Kidney (tissue), 14 donors: ENCODE measurements around the gene C10orf67. TPM values are rescaled to one million over a fixed set of nuclear protein-coding genes. Genes with fewer than 3 reads are reported as not detected.
"Not testable (repeated sequence)": the region's sequence is repeated elsewhere in the genome, so short reads cannot be mapped to it uniquely, and the experiment has no call there.

ENCODE experiments used
- DNase-seq, 5 donors: peaks; one replicate each; pipeline ENCODE4 v3.0.0-alpha.2; 2013 to 2020
- FAIRE-seq: peaks from 2 replicates; lab custom pipeline; 2012; peaks lifted over from hg19 to GRCh38; lab: Jason Lieb, UNC
- H3K27ac ChIP-seq, 2 donors: one replicate each; pipeline ENCODE4 v1.7.0; 2013; ENCODE audit warnings: low read depth in 2 of 2, low read length in 2 of 2, inconsistent platforms in 1 of 2
- H3K27me3 ChIP-seq: one replicate; pipeline ENCODE4 v1.7.1; 2013; ENCODE audit warnings: low read length, inconsistent platforms; ENCODE audit not compliant: control insufficient read depth, insufficient read depth
- H3K36me3 ChIP-seq, 3 donors: one replicate each; pipeline versions ENCODE4 v1.7.0 to v1.7.1; 2013; ENCODE audit warnings: low read length in 3 of 3, control low read depth in 1 of 3, inconsistent platforms in 1 of 3; ENCODE audit not compliant: insufficient read depth in 3 of 3, control insufficient read depth in 2 of 3
- H3K4me1 ChIP-seq, 3 donors: one replicate each; pipeline versions ENCODE4 v1.7.0 to v1.7.1; 2013; ENCODE audit warnings: low read length in 3 of 3, inconsistent platforms in 1 of 3, low read depth in 1 of 3; ENCODE audit not compliant: control insufficient read depth in 2 of 3, insufficient read depth in 2 of 3
- H3K4me3 ChIP-seq, 3 donors: one replicate each; pipeline versions ENCODE4 v1.7.0 to v1.8.1; 2013; ENCODE audit warnings: low read length in 3 of 3, control low read depth in 1 of 3, inconsistent platforms in 1 of 3
- H3K9ac ChIP-seq, 3 donors: one replicate each; pipeline versions ENCODE4 v1.7.0 to v1.7.1; 2013; ENCODE audit warnings: low read length in 3 of 3, control low read depth in 1 of 3, inconsistent platforms in 1 of 3
- H3K9me3 ChIP-seq, 3 donors: one replicate each; pipeline versions ENCODE4 v1.7.0 to v1.7.1; 2013; ENCODE audit warnings: low read length in 3 of 3, control low read depth in 1 of 3, inconsistent platforms in 1 of 3; ENCODE audit not compliant: control insufficient read depth in 2 of 3, insufficient read depth in 1 of 3
- intact Hi-C: fragments of 100-400 bp; cut with DNase I; formaldehyde crosslinking; loops from one replicate; pipeline ENCODE4 v1.11.1; 2022
- polyA plus RNA-seq: library from polyadenylated mRNA; stranded (reverse); fragments of 350-450 nt; fragmentation: Illumina TruSeq; extraction: RNeasy Lipid Tissue Mini Kit (QIAGEN cat#74804); gene quantifications from one replicate; pipeline ENCODE4 v1.2.3, GENCODE V29; 2014; ENCODE audit warnings: low read depth, low replicate concordance; ENCODE audit not compliant: insufficient read depth
- total RNA-seq: library from RNA; stranded (reverse); fragmentation: NEBNext Ultra II Directional; extraction: Animal tissue kit (Norgen Biotek cat#: 25700); gene quantifications from one replicate; pipeline ENCODE4 v1.2.1, GENCODE V29; 2021
- TF ChIP-seq, protein P1 (sequence below): IDR thresholded peaks from 3 replicates; pipeline ENCODE4 v1.5.1; 2012; ENCODE audit warnings: mild to moderate bottlenecking, moderate library complexity, borderline replicate concordance; ENCODE audit not compliant: insufficient read depth; ENCODE audit errors: extremely low read depth
- donor health status: control.
- donor health status: control.
- donor health status: control.
- donor health status: control.
- donor health status: control.
- donor health status: DM: yes; HTN: yes; CAD: no.
- donor health status: Normal renal cell carcinoma (clear cell type).

Gene C10orf67
- total and polyA plus RNA-seq, 2 donors from 2014 or later: 1.1 to 1.6 TPM

DNA sequence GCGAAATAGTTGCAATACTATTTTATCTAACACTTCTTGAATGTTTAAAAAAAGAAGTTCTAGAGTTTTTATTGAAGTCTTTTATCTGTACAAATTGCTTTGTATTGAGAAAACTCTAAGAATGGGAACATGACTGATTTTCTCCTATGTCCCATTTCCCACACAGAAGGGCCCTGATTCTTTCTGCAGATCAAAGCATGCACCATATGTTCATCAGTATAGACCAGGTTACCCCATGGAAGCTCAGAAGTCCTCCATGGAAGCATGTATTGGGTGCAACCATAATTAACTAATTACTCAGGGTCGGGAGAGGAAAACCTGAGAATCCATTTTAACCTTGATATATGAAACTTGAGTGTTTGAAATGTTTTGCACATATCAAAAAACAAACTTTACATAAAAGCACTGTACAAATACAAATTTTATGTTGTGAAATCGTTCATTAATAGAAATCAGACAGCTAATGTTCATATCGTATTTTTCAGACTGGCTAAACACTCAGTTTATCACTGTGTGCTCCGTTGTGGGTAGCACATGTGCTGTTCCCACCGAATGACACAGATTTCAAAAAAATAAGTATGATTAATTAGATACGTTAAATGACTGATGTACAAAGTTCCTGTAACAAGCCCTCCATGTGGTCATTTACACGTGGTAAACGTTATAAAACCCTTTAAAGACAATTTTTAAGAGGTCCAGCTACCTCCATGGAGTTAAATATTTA lies 81.0 kb downstream of the C10orf67 start:
- DNase-seq (no peak), FAIRE-seq (no peak)
- H3K9ac ChIP-seq: no peak overlapping the region
- TF ChIP-seq, protein P1, sequence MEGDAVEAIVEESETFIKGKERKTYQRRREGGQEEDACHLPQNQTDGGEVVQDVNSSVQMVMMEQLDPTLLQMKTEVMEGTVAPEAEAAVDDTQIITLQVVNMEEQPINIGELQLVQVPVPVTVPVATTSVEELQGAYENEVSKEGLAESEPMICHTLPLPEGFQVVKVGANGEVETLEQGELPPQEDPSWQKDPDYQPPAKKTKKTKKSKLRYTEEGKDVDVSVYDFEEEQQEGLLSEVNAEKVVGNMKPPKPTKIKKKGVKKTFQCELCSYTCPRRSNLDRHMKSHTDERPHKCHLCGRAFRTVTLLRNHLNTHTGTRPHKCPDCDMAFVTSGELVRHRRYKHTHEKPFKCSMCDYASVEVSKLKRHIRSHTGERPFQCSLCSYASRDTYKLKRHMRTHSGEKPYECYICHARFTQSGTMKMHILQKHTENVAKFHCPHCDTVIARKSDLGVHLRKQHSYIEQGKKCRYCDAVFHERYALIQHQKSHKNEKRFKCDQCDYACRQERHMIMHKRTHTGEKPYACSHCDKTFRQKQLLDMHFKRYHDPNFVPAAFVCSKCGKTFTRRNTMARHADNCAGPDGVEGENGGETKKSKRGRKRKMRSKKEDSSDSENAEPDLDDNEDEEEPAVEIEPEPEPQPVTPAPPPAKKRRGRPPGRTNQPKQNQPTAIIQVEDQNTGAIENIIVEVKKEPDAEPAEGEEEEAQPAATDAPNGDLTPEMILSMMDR: no peak
- H3K4me1 ChIP-seq: no peaks in the 10 kb centered on the region
- no peak overlapping the region for H3K4me3 ChIP-seq
- peaks cover 0 to 3% (median 0%) of the 10 kb centered on the region in 3 donors for H3K36me3 ChIP-seq
- no peaks in the 10 kb centered on the region for H3K9me3 ChIP-seq
- intact Hi-C loops: no loop called here
- no peak overlapping the region for H3K27ac ChIP-seq
- H3K27me3 ChIP-seq: no peaks in the 10 kb centered on the region

DNA sequence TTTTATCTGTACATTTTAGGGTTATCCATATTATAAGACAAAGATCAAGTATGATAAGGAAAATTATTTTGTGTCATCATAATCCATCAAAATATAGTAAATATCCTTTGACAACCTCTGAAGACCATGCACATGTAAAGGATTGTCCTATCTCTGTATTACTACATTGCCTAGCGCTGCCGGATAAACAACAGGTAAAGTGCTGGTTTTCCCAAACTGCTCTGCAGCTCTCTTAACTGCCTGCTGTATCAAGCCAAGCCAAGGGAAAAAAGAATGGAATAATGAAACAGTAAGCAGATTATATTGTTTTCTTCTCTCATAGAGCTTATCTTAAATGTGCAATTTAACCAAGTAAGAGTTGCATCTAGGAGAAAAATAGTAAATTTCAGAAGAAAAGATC lies 81.7 kb downstream of the C10orf67 start:
- H3K9me3 ChIP-seq: no peaks in the 10 kb centered on the region
- intact Hi-C loops: no loop called here
- H3K4me1 ChIP-seq: no peaks in the 10 kb centered on the region
- no peak overlapping the region for H3K9ac ChIP-seq
- H3K4me3 ChIP-seq: no peak overlapping the region
- H3K36me3 ChIP-seq: peaks cover 0 to 3% (median 0%) of the 10 kb centered on the region in 3 donors
- H3K27ac ChIP-seq: no peak overlapping the region
- no peaks in the 10 kb centered on the region for H3K27me3 ChIP-seq
- no peak for DNase-seq
- TF ChIP-seq, protein P1: no peak
- no peak for FAIRE-seq

DNA sequence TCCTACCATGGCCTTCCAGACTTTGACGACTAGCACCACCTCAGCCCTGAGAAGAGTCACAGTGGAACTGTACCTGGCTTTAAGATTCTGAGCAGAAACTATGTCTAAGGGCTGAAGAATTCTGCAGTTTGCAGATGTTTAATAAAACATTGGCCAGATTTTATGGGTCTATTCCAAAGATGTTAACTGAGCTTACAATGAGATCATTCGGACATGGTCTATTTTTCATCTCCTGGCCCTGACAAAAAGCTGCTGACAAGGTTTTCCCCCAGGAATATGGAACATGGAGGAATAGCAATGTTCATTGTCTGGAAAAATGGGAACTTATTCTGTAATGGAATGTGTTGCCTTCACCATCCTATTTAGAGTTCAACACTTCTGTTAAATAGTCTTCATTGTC lies 86.1 kb downstream of the C10orf67 start:
- intact Hi-C loops: no loop called here
- H3K9me3 ChIP-seq: no peaks in the 10 kb centered on the region
- no peaks in the 10 kb centered on the region for H3K4me1 ChIP-seq
- no peak for DNase-seq
- no peak overlapping the region for H3K4me3 ChIP-seq
- no peak overlapping the region for H3K27ac ChIP-seq
- no peaks in the 10 kb centered on the region for H3K27me3 ChIP-seq
- no peak for FAIRE-seq
- TF ChIP-seq, protein P1: no peak
- H3K36me3 ChIP-seq: no peaks in the 10 kb centered on the region
- no peak overlapping the region for H3K9ac ChIP-seq

DNA sequence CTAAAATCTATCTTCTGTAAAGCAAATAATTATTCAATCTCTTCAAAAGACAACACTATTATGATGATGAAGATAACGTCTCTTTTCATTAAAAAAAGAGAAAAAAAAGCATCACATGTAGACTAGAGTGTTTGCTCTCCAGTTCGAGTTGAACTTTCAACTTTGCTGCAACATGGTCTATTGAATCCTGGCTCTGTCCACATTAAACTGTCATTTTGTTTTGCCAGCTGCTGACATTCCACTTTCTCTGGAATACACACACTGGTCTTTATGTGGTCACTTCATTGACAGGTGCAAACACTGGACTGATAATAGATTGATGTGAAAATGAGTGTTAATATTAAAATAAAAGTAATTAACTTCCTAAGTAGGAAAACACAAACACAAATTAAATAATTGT lies 90.8 kb downstream of the C10orf67 start:
- no peaks in the 10 kb centered on the region for H3K36me3 ChIP-seq
- no peak overlapping the region for H3K4me3 ChIP-seq
- H3K9ac ChIP-seq: no peak overlapping the region
- intact Hi-C loops: no loop called here
- FAIRE-seq (no peak), DNase-seq (peak in 2 of 5 donors; percentile 39 to 52)
- TF ChIP-seq, protein P1: no peak
- H3K27ac ChIP-seq: no peak overlapping the region
- H3K9me3 ChIP-seq: no peaks in the 10 kb centered on the region
- no peaks in the 10 kb centered on the region for H3K27me3 ChIP-seq
- no peaks in the 10 kb centered on the region for H3K4me1 ChIP-seq

DNA sequence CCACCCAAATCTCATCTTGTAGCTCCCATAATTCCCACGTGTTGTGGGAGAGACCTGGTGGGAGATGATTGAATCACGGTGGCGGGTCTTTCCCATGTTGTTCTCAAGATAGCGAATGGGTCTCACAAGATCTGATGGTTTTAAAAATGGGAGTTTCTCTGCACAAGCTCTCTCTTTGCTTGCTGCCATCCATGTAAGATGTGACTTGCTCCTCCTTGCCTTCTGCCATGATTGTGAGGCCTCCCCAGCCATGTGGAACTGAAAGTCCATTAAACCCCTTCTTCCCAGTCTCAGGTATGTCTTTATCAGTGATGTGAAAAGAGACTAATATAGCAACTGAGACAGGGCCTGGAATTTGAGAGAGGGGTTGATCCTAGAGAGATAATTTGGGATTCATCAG lies 91.7 kb downstream of the C10orf67 start:
- H3K9me3 ChIP-seq, H3K36me3 ChIP-seq, H3K27me3 ChIP-seq, intact Hi-C loops, H3K9ac ChIP-seq, DNase-seq, FAIRE-seq, H3K27ac ChIP-seq, H3K4me3 ChIP-seq, H3K4me1 ChIP-seq: not testable (repeated sequence)
